Coronary artery (tissue), 2 donors: Measurements from ENCODE around the gene PIK3R5.

Experiments
- DNase-seq: peaks from one replicate; pipeline ENCODE4 v3.0.0-alpha.2; 2017; ENCODE audit warnings: low spot score
- H3K27ac ChIP-seq, 2 donors: fragments of 200-600 bp; sonication (generic); one replicate each; pipeline ENCODE4 v1.5.1; 2016 to 2019
- H3K4me3 ChIP-seq: fragments of 200-600 bp; sonication (generic); 2 replicates; pipeline ENCODE4 v1.5.1; 2016; ENCODE audit warnings: mild to moderate bottlenecking, moderate library complexity
- CTCF ChIP-seq: fragments of 200-600 bp; sonication (generic); IDR thresholded peaks from one replicate; pipeline ENCODE4 v1.5.1; 2019; ENCODE audit warnings: antibody characterized with exemption

Gene PIK3R5

GRCh38 chr17:9004961-9005285 lies 39.4 kb upstream of the PIK3R5 start:
- Histone ChIP-seq H3K4me3 (no peak overlapping the region), H3K27ac (no peak overlapping the region)
- TF ChIP-seq CTCF = no peak
- no peak for DNase-seq

- peak overlapping the region; percentile 71 for H3K4me3 ChIP-seq
Measured at GRCh38 chr17:9004132-9004960, 38.8 kb upstream of the PIK3R5 start.

GRCh38 chr17:9003355-9004131 lies 38.0 kb upstream of the PIK3R5 start:
- Histone ChIP-seq H3K27ac (no peak overlapping the region), H3K4me3 (peak overlapping the region; percentile 71)
- TF ChIP-seq CTCF = no peak
- no peak for DNase-seq

More at GRCh38 chr17:9004132-9004960, 38.8 kb upstream of the PIK3R5 start:
- no peak overlapping the region for H3K27ac ChIP-seq
- no peak for TF ChIP-seq CTCF
- DNase-seq = no peak

- peak overlapping the region; percentile 71 for H3K4me3 ChIP-seq
- H3K27ac ChIP-seq = no peak overlapping the region
- DNase-seq = no peak
- no peak for TF ChIP-seq CTCF
Measured at GRCh38 chr17:9002606-9003354, 37.3 kb upstream of the PIK3R5 start.

GRCh38 chr17:9002227-9002605 lies 36.7 kb upstream of the PIK3R5 start:
- Histone ChIP-seq H3K4me3 (no peak overlapping the region), H3K27ac (no peak overlapping the region)
- no peak for TF ChIP-seq CTCF
- DNase-seq = no peak

GRCh38 chr17:9001559-9001958 lies 36.1 kb upstream of the PIK3R5 start:
- Histone ChIP-seq H3K4me3 (no peak overlapping the region), H3K27ac (no peak overlapping the region)
- no peak for DNase-seq
- no peak for TF ChIP-seq CTCF
